Trophoblast cell (in vitro differentiated cells and primary cell): ENCODE data around the gene MYO3A.

ENCODE experiments used
- DNase-seq, 2 donors: peaks; one replicate each; pipeline ENCODE4 v3.0.0-alpha.2; 2016
- H2AFZ ChIP-seq: 2 replicates; pipeline ENCODE4 v1.6.1; 2013; ENCODE audit warnings: low read length, moderate library complexity, mild to moderate bottlenecking; ENCODE audit not compliant: insufficient read depth, poor library complexity
- H2AK5ac ChIP-seq: 2 replicates; pipeline ENCODE4 v1.6.1; 2013; ENCODE audit warnings: mild to moderate bottlenecking, low read length
- H2BK120ac ChIP-seq: 2 replicates; pipeline ENCODE4 v1.6.1; 2013; ENCODE audit warnings: low read length, mild to moderate bottlenecking, moderate library complexity; ENCODE audit not compliant: insufficient read depth, poor library complexity
- H2BK12ac ChIP-seq: 2 replicates; pipeline ENCODE4 v1.6.1; 2013; ENCODE audit warnings: mild to moderate bottlenecking, low read length, moderate library complexity
- H2BK5ac ChIP-seq: 2 replicates; pipeline ENCODE4 v1.6.1; 2013; ENCODE audit warnings: low read length, low read depth, moderate library complexity, mild to moderate bottlenecking; ENCODE audit not compliant: poor library complexity
- H3K14ac ChIP-seq: 2 replicates; pipeline ENCODE4 v1.6.1; 2013; ENCODE audit warnings: mild to moderate bottlenecking, low read length
- H3K18ac ChIP-seq: 2 replicates; pipeline ENCODE4 v1.6.1; 2013; ENCODE audit warnings: mild to moderate bottlenecking, low read length
- H3K23ac ChIP-seq: 2 replicates; pipeline ENCODE4 v1.6.1; 2013; ENCODE audit warnings: low read length
- H3K27ac ChIP-seq: 2 replicates; pipeline ENCODE4 v1.5.1; 2013; ENCODE audit warnings: low read depth, mild to moderate bottlenecking, inconsistent platforms, low read length, moderate library complexity
- H3K27me3 ChIP-seq: 2 replicates; pipeline ENCODE4 v1.6.1; 2013; ENCODE audit warnings: inconsistent platforms, mild to moderate bottlenecking, low read length, moderate library complexity; ENCODE audit not compliant: insufficient read depth
- H3K36me3 ChIP-seq, 2 experiments: 1 replicate in 1 of 2; 2 replicates in 1 of 2; pipeline ENCODE4 v1.6.1; 2013; ENCODE audit warnings: low read length in 2 of 2, mild to moderate bottlenecking in 2 of 2, moderate library complexity in 1 of 2; ENCODE audit not compliant: insufficient read depth in 2 of 2, control insufficient read depth in 1 of 2
- H3K4ac ChIP-seq: 2 replicates; pipeline ENCODE4 v1.6.1; 2013; ENCODE audit warnings: low read depth, mild to moderate bottlenecking, low read length, moderate library complexity
- H3K4me1 ChIP-seq, 2 experiments: 1 replicate in 1 of 2; 2 replicates in 1 of 2; pipeline ENCODE4 v1.6.1; 2013; ENCODE audit warnings: low read length in 2 of 2, mild to moderate bottlenecking in 2 of 2, moderate library complexity in 1 of 2; ENCODE audit not compliant: insufficient read depth in 2 of 2, control insufficient read depth in 1 of 2
- H3K4me2 ChIP-seq: 2 replicates; pipeline ENCODE4 v1.6.1; 2013; ENCODE audit warnings: inconsistent platforms, mild to moderate bottlenecking, low read length, moderate library complexity
- H3K4me3 ChIP-seq: 2 replicates; pipeline ENCODE4 v1.5.1; 2013; ENCODE audit warnings: mild to moderate bottlenecking, low read depth, low read length, inconsistent platforms
- H3K79me1 ChIP-seq: one replicate; pipeline ENCODE4 v1.6.1; 2013; ENCODE audit warnings: low read length
- H3K79me2 ChIP-seq: 2 replicates; pipeline ENCODE4 v1.6.1; 2013; ENCODE audit warnings: low read length, mild to moderate bottlenecking; ENCODE audit not compliant: control insufficient read depth, insufficient read depth, poor library complexity
- H3K9ac ChIP-seq: 2 replicates; pipeline ENCODE4 v1.6.1; 2013; ENCODE audit warnings: mild to moderate bottlenecking, low read length
- H3K9me3 ChIP-seq: 2 replicates; pipeline ENCODE4 v1.6.1; 2013; ENCODE audit warnings: low read depth, mild to moderate bottlenecking, control low read depth, inconsistent platforms, low read length; ENCODE audit not compliant: insufficient read depth
- H4K12ac ChIP-seq: 2 replicates; pipeline ENCODE4 v1.6.1; 2013; ENCODE audit warnings: low read depth, mild to moderate bottlenecking, low read length, moderate library complexity
- H4K8ac ChIP-seq: 2 replicates; pipeline ENCODE4 v1.6.1; 2013; ENCODE audit warnings: low read depth, mild to moderate bottlenecking, low read length, moderate library complexity
- H4K91ac ChIP-seq: one replicate; pipeline ENCODE4 v1.6.1; 2013; ENCODE audit warnings: low read depth, mild to moderate bottlenecking, low read length, moderate library complexity
- WGBS: extraction: QIAGEN DNeasy Blood & Tissue Kit; methylation state at CpG from one replicate; pipeline ENCODE4 v1.1.7; 2013; ENCODE audit warnings: missing lambda C conversion rate; ENCODE audit not compliant: insufficient read length, insufficient coverage; ENCODE audit errors: extremely low coverage; 5-methylcytosine and 5-hydroxymethylcytosine counted together

The MYO3A gene

DNA sequence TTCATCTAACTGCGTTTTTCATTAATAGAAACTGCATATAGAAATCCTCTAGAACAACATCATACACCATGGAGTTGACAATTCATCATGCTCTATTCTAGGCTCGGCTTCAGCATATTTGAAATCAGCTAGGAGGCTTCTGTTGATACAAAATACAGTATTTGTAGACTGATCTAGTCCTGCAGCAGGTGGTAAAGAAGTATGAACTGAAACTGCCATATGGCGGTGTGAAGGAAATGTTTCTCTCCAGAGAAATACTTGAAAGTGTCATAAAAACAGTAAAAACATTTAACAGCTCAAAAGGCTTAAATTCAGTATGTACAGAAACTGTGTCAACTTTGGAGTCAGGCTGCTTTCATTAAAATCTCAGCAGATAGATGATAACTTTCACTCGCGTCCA lies 32.0 kb upstream of the MYO3A start:
- no peak overlapping the region for H4K12ac ChIP-seq
- no peaks in the 10 kb centered on the region for H3K36me3 ChIP-seq
- H3K9ac ChIP-seq: no peak overlapping the region
- no peak overlapping the region for H3K14ac ChIP-seq
- no CpG with 5 or more reads among the region's 5 CpGs for WGBS
- H2AFZ ChIP-seq: no peak overlapping the region
- H2BK12ac ChIP-seq: no peak overlapping the region
- no peak overlapping the region for H3K4me3 ChIP-seq
- no peak for DNase-seq
- no peak overlapping the region for H3K4ac ChIP-seq
- H3K23ac ChIP-seq: no peak overlapping the region
- H4K91ac ChIP-seq: no peak overlapping the region
- H3K18ac ChIP-seq: no peak overlapping the region
- no peaks in the 10 kb centered on the region for H3K9me3 ChIP-seq
- no peak overlapping the region for H2AK5ac ChIP-seq
- H3K27ac ChIP-seq: no peak overlapping the region
- no peak overlapping the region for H4K8ac ChIP-seq
- no peaks in the 10 kb centered on the region for H3K79me1 ChIP-seq
- no peaks in the 10 kb centered on the region for H3K4me1 ChIP-seq
- H2BK120ac ChIP-seq: no peak overlapping the region
- H3K27me3 ChIP-seq: no peaks in the 10 kb centered on the region
- no peak overlapping the region for H2BK5ac ChIP-seq
- no peaks in the 10 kb centered on the region for H3K79me2 ChIP-seq
- no peak overlapping the region for H3K4me2 ChIP-seq

DNA sequence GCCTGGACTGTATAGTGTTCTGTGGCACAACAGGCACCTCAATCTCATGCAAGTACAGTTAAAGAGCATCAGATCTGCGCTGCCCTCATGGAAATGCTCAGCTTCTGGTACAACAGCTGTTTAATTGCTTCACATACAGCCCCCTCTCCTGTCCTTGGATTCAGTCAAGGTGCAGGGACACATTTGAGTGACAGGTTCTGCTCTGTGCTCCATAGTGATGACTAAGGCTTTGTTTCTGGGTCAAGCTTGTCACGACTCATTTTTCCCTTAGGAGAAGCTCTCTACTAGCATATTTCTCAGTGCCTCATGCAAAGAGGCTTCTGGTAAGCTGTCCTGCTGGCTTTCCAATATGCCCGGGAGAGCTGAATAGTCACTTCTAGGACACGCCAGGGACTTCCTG lies 26.8 kb upstream of the MYO3A start:
- H2AK5ac ChIP-seq: no peak overlapping the region
- H2BK12ac ChIP-seq: no peak overlapping the region
- no peaks in the 10 kb centered on the region for H3K79me2 ChIP-seq
- no peak overlapping the region for H3K4me3 ChIP-seq
- no CpG with 5 or more reads among the region's 4 CpGs for WGBS
- H3K23ac ChIP-seq: no peak overlapping the region
- no peak overlapping the region for H2BK5ac ChIP-seq
- no peak overlapping the region for H2BK120ac ChIP-seq
- no peaks in the 10 kb centered on the region for H3K79me1 ChIP-seq
- no peak overlapping the region for H2AFZ ChIP-seq
- H3K27me3 ChIP-seq: no peaks in the 10 kb centered on the region
- H3K18ac ChIP-seq: no peak overlapping the region
- H3K4me1 ChIP-seq: peaks cover 0 to 5% of the 10 kb centered on the region in 2 experiments
- no peak overlapping the region for H3K4ac ChIP-seq
- H3K14ac ChIP-seq: no peak overlapping the region
- H4K12ac ChIP-seq: no peak overlapping the region
- H3K27ac ChIP-seq: no peak overlapping the region
- H3K36me3 ChIP-seq: no peaks in the 10 kb centered on the region
- H4K8ac ChIP-seq: no peak overlapping the region
- DNase-seq: no peak
- no peak overlapping the region for H3K9ac ChIP-seq
- H4K91ac ChIP-seq: no peak overlapping the region
- no peaks in the 10 kb centered on the region for H3K9me3 ChIP-seq
- H3K4me2 ChIP-seq: no peak overlapping the region

DNA sequence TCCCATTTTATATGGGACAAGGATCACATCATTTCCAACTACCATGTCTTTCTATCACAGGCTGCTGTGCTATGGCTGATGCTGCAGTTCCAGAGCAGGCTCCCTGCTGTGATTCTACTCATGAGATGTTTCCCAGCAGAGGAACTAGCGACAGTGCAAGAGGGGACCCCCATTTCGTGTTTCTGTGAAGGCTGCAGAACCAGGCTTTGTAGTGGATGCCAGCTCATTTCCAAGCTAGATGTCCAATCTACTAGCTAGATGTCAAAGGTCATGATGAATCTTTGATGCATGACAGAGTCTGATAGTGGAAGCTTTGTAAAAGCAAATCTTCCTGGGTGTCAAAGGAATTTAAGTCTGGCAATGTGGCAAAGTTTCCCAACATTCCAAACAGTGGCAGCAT lies 21.2 kb upstream of the MYO3A start:
- no peaks in the 10 kb centered on the region for H3K27me3 ChIP-seq
- H2AK5ac ChIP-seq: no peak overlapping the region
- H3K4me3 ChIP-seq: no peak overlapping the region
- no peak overlapping the region for H2BK120ac ChIP-seq
- no peaks in the 10 kb centered on the region for H3K36me3 ChIP-seq
- H3K18ac ChIP-seq: no peak overlapping the region
- H3K27ac ChIP-seq: no peak overlapping the region
- no peak overlapping the region for H3K4ac ChIP-seq
- no peak for DNase-seq
- no peaks in the 10 kb centered on the region for H3K79me2 ChIP-seq
- H3K79me1 ChIP-seq: no peaks in the 10 kb centered on the region
- WGBS: no CpG with 5 or more reads among the region's 2 CpGs
- H3K4me1 ChIP-seq: peaks cover 0 to 3% of the 10 kb centered on the region in 2 experiments
- H3K4me2 ChIP-seq: no peak overlapping the region
- no peak overlapping the region for H2BK5ac ChIP-seq
- no peak overlapping the region for H2AFZ ChIP-seq
- peaks cover 3% of the 10 kb centered on the region for H3K9me3 ChIP-seq
- no peak overlapping the region for H2BK12ac ChIP-seq
- H3K23ac ChIP-seq: no peak overlapping the region
- H4K91ac ChIP-seq: no peak overlapping the region
- H3K9ac ChIP-seq: no peak overlapping the region
- no peak overlapping the region for H4K12ac ChIP-seq
- H4K8ac ChIP-seq: no peak overlapping the region
- H3K14ac ChIP-seq: no peak overlapping the region

DNA sequence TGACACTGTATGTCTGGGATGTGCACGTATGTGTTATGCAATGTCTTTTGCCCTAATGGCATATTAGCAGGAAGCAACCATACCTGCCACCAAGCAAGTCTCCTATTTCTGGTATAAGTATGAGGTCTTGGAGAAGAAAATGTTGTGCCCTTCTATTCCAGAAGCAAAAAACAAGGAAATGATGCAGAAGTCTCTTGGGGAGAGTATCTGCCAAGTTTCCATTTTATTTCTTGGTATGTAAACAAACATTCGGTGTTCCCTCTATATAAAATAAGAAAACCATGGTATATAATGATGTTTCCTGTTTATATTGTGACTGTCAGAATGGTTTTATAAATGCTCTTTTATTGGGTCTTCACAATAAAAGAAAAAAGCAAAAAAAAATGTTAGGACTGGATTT lies 19.3 kb upstream of the MYO3A start:
- Histone ChIP-seq H3K79me1 (no peaks in the 10 kb centered on the region), H4K8ac (no peak overlapping the region), H3K9ac (no peak overlapping the region), H3K27ac (no peak overlapping the region), H3K4ac (no peak overlapping the region), H4K12ac (no peak overlapping the region), H2BK120ac (no peak overlapping the region), H2BK12ac (no peak overlapping the region), H3K79me2 (no peaks in the 10 kb centered on the region), H3K14ac (no peak overlapping the region), H3K23ac (no peak overlapping the region), H3K4me3 (no peak overlapping the region), H4K91ac (no peak overlapping the region), H3K4me1 (no peaks in the 10 kb centered on the region), H3K36me3 (no peaks in the 10 kb centered on the region), H2AFZ (no peak overlapping the region), H3K9me3 (peaks cover 3% of the 10 kb centered on the region), H3K27me3 (no peaks in the 10 kb centered on the region), H2BK5ac (no peak overlapping the region), H3K4me2 (no peak overlapping the region), H3K18ac (no peak overlapping the region), H2AK5ac (no peak overlapping the region)
- WGBS: no CpG with 5 or more reads among the region's 2 CpGs
- no peak for DNase-seq
